HepG2 (cell line): ENCODE measurements around the gene C20orf144. TPM values are rescaled to one million over a fixed set of nuclear protein-coding genes. Genes with fewer than 3 reads are reported as not detected.

Source experiments
- ATAC-seq: fragments of 200-7000 bp; cut with Tn5 transposase; 3 replicates; pipeline ENCODE4 v1.9.1; 2020; ENCODE audit warnings: mild to moderate bottlenecking, moderate library complexity
- BruUV-seq: library from RNA; stranded (reverse); fragments of 400-500 nt; replicated peaks from 2 replicates; lab custom pipeline; 2021; lab: Mats Ljungman, UMichigan
- CTCF ChIA-PET: fragments of 300-600 bp; formaldehyde crosslinking; extraction: SDS; loops from one replicate; lab custom pipeline; 2021; ENCODE audit warnings: low total read pairs, inconsistent platforms, low intra/inter-chr PET ratio; lab: Yijun Ruan, JAX
- POLR2A ChIA-PET: fragments of 350-600 bp; sonication (Branson Sonifier 250); formaldehyde crosslinking; loops from one replicate; lab custom pipeline; 2020; ENCODE audit warnings: antibody characterized with exemption, inconsistent platforms; lab: Yijun Ruan, JAX
- DNase-seq: peaks from one replicate; pipeline ENCODE4 v3.0.0-alpha.2; 2015; ENCODE audit warnings: low spot score
- FAIRE-seq: peaks from 3 replicates; lab custom pipeline; 2011; peaks lifted over from hg19 to GRCh38; lab: Jason Lieb, UNC
- H2AFZ ChIP-seq: one replicate; pipeline ENCODE4 v1.6.1; 2011; ENCODE audit warnings: low read length, inconsistent platforms
- H3K27ac ChIP-seq: fragments of 300-600 bp; 3 replicates; pipeline ENCODE4 v1.8.0; 2011; ENCODE audit warnings: mixed run types, mild to moderate bottlenecking, mixed read lengths, low read length, inconsistent platforms; ENCODE audit not compliant: insufficient read depth; ENCODE audit errors: extremely low read length
- H3K27me3 ChIP-seq, 2 experiments: fragments of 200-600 bp in 1 of 2; 2 replicates in 1 of 2; 3 replicates in 1 of 2; pipeline versions ENCODE4 v1.6.0 to v1.8.0; 2011; ENCODE audit warnings: low read length in 2 of 2, mild to moderate bottlenecking in 2 of 2, moderate library complexity in 2 of 2, inconsistent platforms in 1 of 2; ENCODE audit not compliant: insufficient read depth in 2 of 2, control insufficient read depth in 1 of 2
- H3K36me3 ChIP-seq, 2 experiments: fragments of 200-600 bp in 1 of 2; replicated peaks in 1 of 2; 2 replicates in 1 of 2; 3 replicates in 1 of 2; pipeline versions ENCODE4 v1.5.1 to v1.8.0; 2011; ENCODE audit warnings: low read length in 2 of 2, inconsistent platforms in 1 of 2; ENCODE audit not compliant: insufficient read depth in 2 of 2, control insufficient read depth in 1 of 2
- H3K4me1 ChIP-seq: 2 replicates; pipeline ENCODE4 v1.5.1; 2012; ENCODE audit warnings: low read length, inconsistent platforms; ENCODE audit not compliant: insufficient read depth
- H3K4me2 ChIP-seq: 2 replicates; pipeline ENCODE4 v1.6.0; 2011; ENCODE audit warnings: low read depth, low read length, inconsistent platforms
- H3K4me3 ChIP-seq, 3 experiments: fragments of 200-600 bp in 1 of 3; sonication (generic), shearing (Covaris generic) in 1 of 3; replicated peaks in 1 of 3; 2 replicates each; pipeline ENCODE4 v1.5.1; 2011 to 2016; ENCODE audit warnings: low read length in 3 of 3, inconsistent platforms in 2 of 3, low read depth in 2 of 3, mild to moderate bottlenecking in 2 of 3, control low read depth in 1 of 3, mixed read lengths in 1 of 3; ENCODE audit not compliant: insufficient read depth in 1 of 3
- H3K79me2 ChIP-seq: one replicate; pipeline ENCODE4 v1.6.1; 2011; ENCODE audit warnings: low read length, inconsistent platforms; ENCODE audit not compliant: insufficient read depth
- H3K9ac ChIP-seq: 2 replicates; pipeline ENCODE4 v1.6.0; 2011; ENCODE audit warnings: mild to moderate bottlenecking, low read depth, low read length, inconsistent platforms; ENCODE audit not compliant: insufficient read depth
- H3K9me3 ChIP-seq: 2 replicates; pipeline ENCODE4 v1.5.1; 2012; ENCODE audit warnings: mild to moderate bottlenecking, low read length
- H4K20me1 ChIP-seq: 2 replicates; pipeline ENCODE4 v1.6.0; 2011; ENCODE audit warnings: inconsistent platforms, mild to moderate bottlenecking, low read length, moderate library complexity; ENCODE audit not compliant: insufficient read depth
- FOXA3 ChIP-seq: IDR thresholded peaks from 2 replicates; pipeline ENCODE4 v1.6.1; 2016; ENCODE audit warnings: missing genetic modification reagents, missing compliant biosample characterization
- GTF2F1 ChIP-seq: fragments of 150-350 bp; IDR thresholded peaks from 2 replicates; pipeline ENCODE4 v1.6.1; 2014; ENCODE audit warnings: low read length
- HNF4A ChIP-seq: sonication (generic); formaldehyde crosslinking; IDR thresholded peaks from 2 replicates; pipeline ENCODE4 v1.4.0; 2020; ENCODE audit warnings: missing genetic modification reagents
- MXD4 ChIP-seq: IDR thresholded peaks from 2 replicates; pipeline ENCODE4 v1.6.1; 2016; ENCODE audit warnings: mild to moderate bottlenecking, missing biosample characterization, missing genetic modification reagents
- RELA ChIP-seq: sonication (generic); formaldehyde crosslinking; IDR thresholded peaks from 2 replicates; pipeline ENCODE4 v1.4.0; 2020; ENCODE audit warnings: missing genetic modification reagents
- RXRB ChIP-seq: IDR thresholded peaks from 2 replicates; pipeline ENCODE4 v1.6.1; 2016; ENCODE audit warnings: borderline replicate concordance, missing genetic modification reagents, missing compliant biosample characterization
- SALL1 ChIP-seq: sonication (generic); formaldehyde crosslinking; IDR thresholded peaks from 2 replicates; pipeline ENCODE4 v1.8.0; 2022; ENCODE audit warnings: mild to moderate bottlenecking, missing genetic modification reagents
- SOX6 ChIP-seq, 2 experiments: fragments of 450-650 bp in 1 of 2; sonication (generic) in 1 of 2; formaldehyde crosslinking in 1 of 2; IDR thresholded peaks; 2 replicates each; pipeline versions ENCODE4 v1.4.0 to v1.6.1; 2017 to 2020; ENCODE audit warnings: antibody characterized with exemption in 1 of 2, mild to moderate bottlenecking in 1 of 2, missing genetic modification reagents in 1 of 2
- SP5 ChIP-seq: IDR thresholded peaks from 2 replicates; pipeline ENCODE4 v1.6.1; 2016; ENCODE audit warnings: low read depth, borderline replicate concordance
- ZBTB7B ChIP-seq: sonication (generic); formaldehyde crosslinking; IDR thresholded peaks from 2 replicates; pipeline ENCODE4 v1.4.0; 2020; ENCODE audit warnings: missing genetic modification reagents
- ZMYM2 ChIP-seq: sonication (generic); formaldehyde crosslinking; IDR thresholded peaks from 2 replicates; pipeline ENCODE4 v1.8.0; 2022; ENCODE audit warnings: mild to moderate bottlenecking, missing genetic modification reagents
- ZNF644 ChIP-seq: IDR thresholded peaks from 2 replicates; pipeline ENCODE4 v1.6.1; 2016; ENCODE audit warnings: low read depth
- WGBS: methylation state at CpG from one replicate; pipeline ENCODE4 v1.1.6; 2017; ENCODE audit warnings: low lambda C conversion rate; 5-methylcytosine and 5-hydroxymethylcytosine counted together
- in situ Hi-C: cut with HindIII; loops from 2 replicates; pipeline ENCODE4 v1.10.0; 2017; ENCODE audit warnings: low pct_unique_long_range_greater_than_20kb; ENCODE audit not compliant: extremely low pct_ligation_motif_present
- intact Hi-C: fragments of 100-400 bp; cut with micrococcal nuclease; formaldehyde crosslinking; loops from one replicate; pipeline ENCODE4 v1.10.0; 2022; ENCODE audit not compliant: unreplicated experiment
- polyA plus RNA-seq, 8 experiments: library from polyadenylated mRNA; depleted of rRNA in 3 of 8; stranded (reverse) in 7 of 8; unstranded in 1 of 8; fragments of >200 nt; fragmentation: Illumina TruSeq in 4 of 8; extraction: Trizol in 4 of 8; gene quantifications; 2 replicates each; pipeline versions ENCODE4 v1.2.1 to v1.2.3, GENCODE V29; 2011 to 2016; ENCODE audit warnings: low read depth in 4 of 8, missing spikeins in 1 of 8, mixed read lengths in 1 of 8; ENCODE audit not compliant: insufficient read depth in 1 of 8
- total RNA-seq, 5 experiments: library from RNA; depleted of rRNA; stranded (reverse); fragments of >200 nt; fragmentation: Illumina TruSeq; extraction: Trizol; gene quantifications; 2 replicates each; pipeline ENCODE4 v1.2.3, GENCODE V29; 2016; ENCODE audit warnings: low read depth in 1 of 5
- TF ChIP-seq, protein P1 (sequence below): sonication (generic); formaldehyde crosslinking; IDR thresholded peaks from 2 replicates; pipeline ENCODE4 v1.4.0; 2020; ENCODE audit warnings: mild to moderate bottlenecking, missing genetic modification reagents, borderline replicate concordance
- TF ChIP-seq, protein P2 (sequence below): sonication (generic); formaldehyde crosslinking; IDR thresholded peaks from 2 replicates; pipeline ENCODE4 v1.5.1; 2020; ENCODE audit warnings: missing genetic modification reagents, mild to moderate bottlenecking, borderline replicate concordance
- TF ChIP-seq, protein P3 (sequence below): sonication (generic); formaldehyde crosslinking; IDR thresholded peaks from 2 replicates; pipeline ENCODE4 v1.8.0; 2022; ENCODE audit warnings: mild to moderate bottlenecking, missing genetic modification reagents, moderate library complexity
- TF ChIP-seq, protein P4 (sequence below): IDR thresholded peaks from 2 replicates; pipeline ENCODE4 v1.6.1; 2012; ENCODE audit warnings: low read depth, low read length, improper control_type of control experiment

The C20orf144 gene
- total and polyA plus RNA-seq, 2 of the 13 experiments (the other 11 are each of a cell fraction or from before 2014, with no cell fraction given), result 0.09 to 0.16 TPM

DNA sequence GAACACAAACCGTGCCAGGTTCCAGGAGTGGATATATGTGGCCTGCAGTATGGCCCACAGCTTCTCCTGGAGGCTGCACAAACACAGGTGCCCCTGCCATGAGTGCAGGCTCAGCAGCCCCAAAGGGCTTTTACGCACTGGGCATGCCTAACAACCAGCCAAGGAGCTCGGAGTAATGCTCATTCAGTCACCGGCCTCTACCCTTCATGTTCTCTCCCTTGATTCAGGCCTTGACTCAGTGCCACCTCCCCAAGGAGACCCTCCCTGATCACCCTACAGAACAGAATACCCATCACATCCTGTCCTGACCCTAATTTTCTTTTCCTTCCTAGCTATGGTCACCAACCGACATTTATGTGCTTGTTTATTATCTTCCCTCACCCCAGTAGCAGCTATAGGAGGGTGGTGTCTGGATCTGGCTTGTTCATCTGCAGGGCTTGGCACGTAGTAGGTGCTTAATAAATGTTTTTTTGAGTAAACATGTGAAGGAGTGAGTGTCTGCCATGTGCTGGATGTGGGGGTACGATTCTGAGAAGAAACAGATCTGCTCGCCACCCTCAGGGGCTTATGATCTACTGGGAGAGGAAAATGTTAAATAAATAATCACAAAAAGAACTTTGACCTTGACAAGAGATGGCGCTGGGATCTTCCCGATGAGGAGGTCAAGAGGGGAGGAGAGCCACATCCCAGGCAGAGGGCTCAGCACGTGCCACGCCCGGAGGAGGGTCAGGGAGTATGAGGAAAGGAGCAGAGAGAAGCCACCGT, 48.7 kb downstream of the C20orf144 start:
- DNase-seq, result peak; percentile 51
- H2AFZ ChIP-seq, result no peak overlapping the region
- no TSS peak for BruUV-seq
- H3K9ac ChIP-seq, result no peak overlapping the region
- peaks cover 79% of the 10 kb centered on the region for H3K4me1 ChIP-seq
- H3K36me3 ChIP-seq, result no peaks in the 10 kb centered on the region
- POLR2A ChIA-PET, result no interaction called here
- peak overlapping the region in 1 of 3 experiments; percentile 14; a peak in 1 of 6 replicates for H3K4me3 ChIP-seq
- H3K79me2 ChIP-seq, result no peaks in the 10 kb centered on the region
- peaks cover 2 to 4% of the 10 kb centered on the region in 2 experiments; a peak in 2 of 5 replicates for H3K27me3 ChIP-seq
- H4K20me1 ChIP-seq, result no peaks in the 10 kb centered on the region
- H3K9me3 ChIP-seq, result no peaks in the 10 kb centered on the region
- peak; percentile 44 for ATAC-seq
- H3K27ac ChIP-seq, result no peak overlapping the region
- H3K4me2 ChIP-seq, result peak overlapping the region; percentile 43
- 7% methylated on average over 14 of the region's 14 CpGs for WGBS
- intact Hi-C loops, result no loop called here
- FAIRE-seq, result no peak
- CTCF ChIA-PET, result no interaction called here
- in situ Hi-C loops, result no loop called here
- TF ChIP-seq GTF2F1 (no peak), ZMYM2 (CRISPR knock-in tag) (0 out of 2 replicates have a peak, but pooled peaks have one; percentile 35), SP5 (CRISPR knock-in tag) (peak; percentile 53), ZNF644 (CRISPR knock-in tag) (peak; percentile 57; the same call in 1 of the 2 replicates), HNF4A (peak; percentile 72), RXRB (CRISPR knock-in tag) (peak; percentile 70; the same call in 1 of the 2 replicates), SALL1 (CRISPR knock-in tag) (peak; percentile 89), MXD4 (CRISPR knock-in tag) (0 out of 2 replicates have a peak, but pooled peaks have one; percentile 45), FOXA3 (peak; percentile 44; the same call in 1 of the 2 replicates), SOX6 (IDR thresholded peaks at IDR 0.05) (no peak), SOX6 (CRISPR knock-in tag; IDR thresholded peaks at IDR 0.05) (peak; percentile 64), ZBTB7B (CRISPR knock-in tag) (0 out of 2 replicates have a peak, but pooled peaks have one; percentile 16), RELA (CRISPR knock-in tag) (no peak)
- TF ChIP-seq, protein P1, sequence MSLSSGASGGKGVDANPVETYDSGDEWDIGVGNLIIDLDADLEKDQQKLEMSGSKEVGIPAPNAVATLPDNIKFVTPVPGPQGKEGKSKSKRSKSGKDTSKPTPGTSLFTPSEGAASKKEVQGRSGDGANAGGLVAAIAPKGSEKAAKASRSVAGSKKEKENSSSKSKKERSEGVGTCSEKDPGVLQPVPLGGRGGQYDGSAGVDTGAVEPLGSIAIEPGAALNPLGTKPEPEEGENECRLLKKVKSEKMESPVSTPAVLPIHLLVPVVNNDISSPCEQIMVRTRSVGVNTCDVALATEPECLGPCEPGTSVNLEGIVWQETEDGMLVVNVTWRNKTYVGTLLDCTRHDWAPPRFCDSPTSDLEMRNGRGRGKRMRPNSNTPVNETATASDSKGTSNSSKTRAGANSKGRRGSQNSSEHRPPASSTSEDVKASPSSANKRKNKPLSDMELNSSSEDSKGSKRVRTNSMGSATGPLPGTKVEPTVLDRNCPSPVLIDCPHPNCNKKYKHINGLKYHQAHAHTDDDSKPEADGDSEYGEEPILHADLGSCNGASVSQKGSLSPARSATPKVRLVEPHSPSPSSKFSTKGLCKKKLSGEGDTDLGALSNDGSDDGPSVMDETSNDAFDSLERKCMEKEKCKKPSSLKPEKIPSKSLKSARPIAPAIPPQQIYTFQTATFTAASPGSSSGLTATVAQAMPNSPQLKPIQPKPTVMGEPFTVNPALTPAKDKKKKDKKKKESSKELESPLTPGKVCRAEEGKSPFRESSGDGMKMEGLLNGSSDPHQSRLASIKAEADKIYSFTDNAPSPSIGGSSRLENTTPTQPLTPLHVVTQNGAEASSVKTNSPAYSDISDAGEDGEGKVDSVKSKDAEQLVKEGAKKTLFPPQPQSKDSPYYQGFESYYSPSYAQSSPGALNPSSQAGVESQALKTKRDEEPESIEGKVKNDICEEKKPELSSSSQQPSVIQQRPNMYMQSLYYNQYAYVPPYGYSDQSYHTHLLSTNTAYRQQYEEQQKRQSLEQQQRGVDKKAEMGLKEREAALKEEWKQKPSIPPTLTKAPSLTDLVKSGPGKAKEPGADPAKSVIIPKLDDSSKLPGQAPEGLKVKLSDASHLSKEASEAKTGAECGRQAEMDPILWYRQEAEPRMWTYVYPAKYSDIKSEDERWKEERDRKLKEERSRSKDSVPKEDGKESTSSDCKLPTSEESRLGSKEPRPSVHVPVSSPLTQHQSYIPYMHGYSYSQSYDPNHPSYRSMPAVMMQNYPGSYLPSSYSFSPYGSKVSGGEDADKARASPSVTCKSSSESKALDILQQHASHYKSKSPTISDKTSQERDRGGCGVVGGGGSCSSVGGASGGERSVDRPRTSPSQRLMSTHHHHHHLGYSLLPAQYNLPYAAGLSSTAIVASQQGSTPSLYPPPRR (CRISPR knock-in tag), result no peak
- TF ChIP-seq, protein P2, sequence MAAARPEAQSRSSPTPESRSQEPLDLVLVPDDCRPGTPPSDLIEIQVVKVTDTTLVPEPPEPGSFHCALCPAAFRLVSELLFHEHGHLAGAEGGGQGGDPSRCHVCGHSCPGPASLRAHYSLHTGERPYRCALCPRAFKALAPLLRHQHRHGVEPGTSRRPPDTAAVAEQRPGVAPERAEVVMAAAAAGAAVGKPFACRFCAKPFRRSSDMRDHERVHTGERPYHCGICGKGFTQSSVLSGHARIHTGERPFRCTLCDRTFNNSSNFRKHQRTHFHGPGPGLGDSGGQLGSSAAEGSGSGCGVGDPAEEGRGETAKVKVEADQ (CRISPR knock-in tag), result no peak
- TF ChIP-seq, protein P3, sequence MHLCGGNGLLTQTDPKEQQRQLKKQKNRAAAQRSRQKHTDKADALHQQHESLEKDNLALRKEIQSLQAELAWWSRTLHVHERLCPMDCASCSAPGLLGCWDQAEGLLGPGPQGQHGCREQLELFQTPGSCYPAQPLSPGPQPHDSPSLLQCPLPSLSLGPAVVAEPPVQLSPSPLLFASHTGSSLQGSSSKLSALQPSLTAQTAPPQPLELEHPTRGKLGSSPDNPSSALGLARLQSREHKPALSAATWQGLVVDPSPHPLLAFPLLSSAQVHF (CRISPR knock-in tag), result no peak
- TF ChIP-seq, protein P4, sequence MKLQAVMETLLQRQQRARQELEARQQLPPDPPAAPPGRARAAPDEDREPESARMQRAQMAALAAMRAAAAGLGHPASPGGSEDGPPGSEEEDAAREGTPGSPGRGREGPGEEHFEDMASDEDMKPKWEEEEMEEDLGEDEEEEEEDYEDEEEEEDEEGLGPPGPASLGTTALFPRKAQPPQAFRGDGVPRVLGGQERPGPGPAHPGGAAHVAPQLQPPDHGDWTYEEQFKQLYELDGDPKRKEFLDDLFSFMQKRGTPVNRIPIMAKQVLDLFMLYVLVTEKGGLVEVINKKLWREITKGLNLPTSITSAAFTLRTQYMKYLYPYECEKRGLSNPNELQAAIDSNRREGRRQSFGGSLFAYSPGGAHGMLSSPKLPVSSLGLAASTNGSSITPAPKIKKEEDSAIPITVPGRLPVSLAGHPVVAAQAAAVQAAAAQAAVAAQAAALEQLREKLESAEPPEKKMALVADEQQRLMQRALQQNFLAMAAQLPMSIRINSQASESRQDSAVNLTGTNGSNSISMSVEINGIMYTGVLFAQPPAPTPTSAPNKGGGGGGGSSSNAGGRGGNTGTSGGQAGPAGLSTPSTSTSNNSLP, result 0 out of 2 replicates have a peak, but pooled peaks have one; percentile 32
